Endothelial cell of umbilical vein (primary cell): Measurements from ENCODE around the gene HCK. TPM values are rescaled to one million over a fixed set of nuclear protein-coding genes. Genes with fewer than 3 reads are reported as not detected.

ENCODE experiments used
- BruUV-seq: library from RNA; stranded (reverse); fragments of 400-500 nt; replicated peaks from 2 replicates; lab custom pipeline; 2021; lab: Mats Ljungman, UMichigan
- CTCF ChIA-PET: fragments of 300-600, 350-600 bp; sonication (Branson Sonifier 250); formaldehyde crosslinking; loops from one replicate; lab custom pipeline; 2021; ENCODE audit warnings: antibody characterized with exemption, inconsistent platforms; lab: Charles Lee
- POLR2A ChIA-PET: fragments of 300-600, 350-600 bp; sonication (Branson Sonifier 250); formaldehyde crosslinking; loops from one replicate; lab custom pipeline; 2021; ENCODE audit warnings: antibody characterized with exemption, inconsistent platforms; lab: Charles Lee
- DNase-seq: peaks from one replicate; pipeline ENCODE4 v3.0.0-alpha.2; 2011; ENCODE audit warnings: low read depth, low spot score
- FAIRE-seq: peaks from 2 replicates; lab custom pipeline; 2011; peaks lifted over from hg19 to GRCh38; lab: Jason Lieb, UNC
- H2AFZ ChIP-seq: 2 replicates; pipeline ENCODE4 v1.6.0; 2012; ENCODE audit warnings: low read depth, low read length, control low read depth, inconsistent platforms
- H3K27ac ChIP-seq: 2 replicates; pipeline ENCODE4 v1.5.1; 2011; ENCODE audit warnings: low read depth, mild to moderate bottlenecking, control low read depth, low read length, moderate library complexity; ENCODE audit not compliant: insufficient read depth
- H3K27me3 ChIP-seq, 2 experiments: 2 replicates each; pipeline versions ENCODE4 v1.6.0 to v1.6.1; 2011; ENCODE audit warnings: low read length in 2 of 2, mixed read lengths in 1 of 2; ENCODE audit not compliant: control insufficient read depth in 2 of 2, insufficient read depth in 2 of 2
- H3K36me3 ChIP-seq, 2 experiments: 2 replicates in 1 of 2; 3 replicates in 1 of 2; pipeline ENCODE4 v1.5.1; 2011; ENCODE audit warnings: low read length in 2 of 2, mild to moderate bottlenecking in 1 of 2, moderate library complexity in 1 of 2; ENCODE audit not compliant: control insufficient read depth in 2 of 2, insufficient read depth in 2 of 2; ENCODE audit errors: extremely low read depth in 1 of 2
- H3K4me1 ChIP-seq: 3 replicates; pipeline ENCODE4 v1.5.1; 2011; ENCODE audit warnings: mild to moderate bottlenecking, low read length; ENCODE audit not compliant: control insufficient read depth, insufficient read depth; ENCODE audit errors: extremely low read depth
- H3K4me2 ChIP-seq: 2 replicates; pipeline ENCODE4 v1.6.1; 2011; ENCODE audit warnings: low read length, control low read depth, mixed read lengths; ENCODE audit not compliant: insufficient read depth
- H3K4me3 ChIP-seq, 3 experiments: fragments of 200-600 bp in 1 of 3; sonication (generic), shearing (Covaris generic) in 1 of 3; replicated peaks in 1 of 3; 2 replicates each; pipeline ENCODE4 v1.5.1; 2011 to 2016; ENCODE audit warnings: control low read depth in 3 of 3, low read length in 3 of 3, mild to moderate bottlenecking in 2 of 3, inconsistent platforms in 1 of 3, low read depth in 1 of 3, moderate library complexity in 1 of 3; ENCODE audit not compliant: insufficient read depth in 1 of 3
- H3K79me2 ChIP-seq: 2 replicates; pipeline ENCODE4 v1.6.0; 2012; ENCODE audit warnings: low read length, inconsistent platforms; ENCODE audit not compliant: control insufficient read depth, insufficient read depth
- H3K9ac ChIP-seq: replicated peaks from 2 replicates; pipeline ENCODE3; 2011; ENCODE audit warnings: low read length, control low read depth; ENCODE audit not compliant: insufficient read depth; ENCODE audit errors: extremely low read depth
- H3K9me1 ChIP-seq: replicated peaks from 3 replicates; pipeline ENCODE4 v1.6.0; 2011; ENCODE audit warnings: mild to moderate bottlenecking, low read length; ENCODE audit not compliant: control insufficient read depth, insufficient read depth; ENCODE audit errors: extremely low read depth
- H3K9me3 ChIP-seq: replicated peaks from 2 replicates; pipeline ENCODE4 v1.5.1; 2012; ENCODE audit warnings: low read length, inconsistent platforms; ENCODE audit not compliant: control insufficient read depth, insufficient read depth
- H4K20me1 ChIP-seq: replicated peaks from 2 replicates; pipeline ENCODE3; 2011; ENCODE audit warnings: mild to moderate bottlenecking, low read length; ENCODE audit not compliant: control insufficient read depth, insufficient read depth; ENCODE audit errors: extremely low read depth
- CTCF ChIP-seq, 2 donors: IDR thresholded peaks; 1 replicate in 1 of 2; 2 replicates in 1 of 2; pipeline ENCODE4 v1.5.1; 2011; ENCODE audit warnings: low read length in 2 of 2, mild to moderate bottlenecking in 2 of 2, moderate library complexity in 2 of 2, control low read depth in 1 of 2, inconsistent platforms in 1 of 2, low read depth in 1 of 2; ENCODE audit not compliant: insufficient read depth in 1 of 2; ENCODE audit errors: extremely low read depth in 1 of 2
- EZH2 ChIP-seq: IDR thresholded peaks from 2 replicates; pipeline ENCODE4 v1.6.1; 2012; ENCODE audit warnings: borderline replicate concordance, low read depth, mild to moderate bottlenecking, moderate library complexity, low read length, inconsistent platforms; ENCODE audit not compliant: severe bottlenecking
- FOS ChIP-seq: IDR thresholded peaks from 2 replicates; pipeline ENCODE4 v1.6.1; 2011; ENCODE audit warnings: mild to moderate bottlenecking, low read length, moderate library complexity, borderline replicate concordance; ENCODE audit not compliant: insufficient read depth
- GATA2 ChIP-seq: IDR thresholded peaks from 2 replicates; pipeline ENCODE4 v1.7.0; 2011; ENCODE audit warnings: low read depth, mild to moderate bottlenecking, moderate library complexity, mixed read lengths, low read length; ENCODE audit not compliant: insufficient read length, insufficient read depth
- JUN ChIP-seq: IDR thresholded peaks from 2 replicates; pipeline ENCODE4 v1.6.1; 2011; ENCODE audit warnings: borderline replicate concordance, low read depth; ENCODE audit not compliant: insufficient read length, insufficient read depth
- MAX ChIP-seq: IDR thresholded peaks from 2 replicates; pipeline ENCODE4 v1.6.1; 2011; ENCODE audit not compliant: insufficient read depth, insufficient read length
- MYC ChIP-seq: IDR thresholded peaks from one replicate; pipeline ENCODE4 v1.6.1; 2011; ENCODE audit warnings: mild to moderate bottlenecking, low read depth, low read length
- POLR2A ChIP-seq: IDR thresholded peaks from 2 replicates; pipeline ENCODE4 v1.6.1; 2012; ENCODE audit warnings: low read depth, mild to moderate bottlenecking, control low read depth, low read length
- POLR2AphosphoS5 ChIP-seq: IDR thresholded peaks from 2 replicates; pipeline ENCODE4 v1.6.1; 2012; ENCODE audit warnings: low read depth, mild to moderate bottlenecking, control low read depth, low read length, moderate library complexity; ENCODE audit not compliant: insufficient read depth
- dilution Hi-C: fragments of 300-500 bp; cut with MboI; formaldehyde crosslinking; loops from one replicate; pipeline ENCODE4 v1.15.0; 2019; ENCODE audit warnings: low sequenced_read_pairs; ENCODE audit not compliant: extremely low pct_ligation_motif_present
- intact Hi-C: fragments of 100-400 bp; cut with micrococcal nuclease; formaldehyde crosslinking; loops from one replicate; pipeline ENCODE4 v1.10.0; 2022
- polyA plus RNA-seq, 4 experiments: library from polyadenylated mRNA; depleted of rRNA in 3 of 4; stranded (reverse) in 3 of 4; unstranded in 1 of 4; fragments of >200 nt; gene quantifications; 2 replicates each; pipeline versions ENCODE4 v1.2.1 to v1.2.3, GENCODE V29; 2011 to 2012; ENCODE audit warnings: missing spikeins in 1 of 4
- total RNA-seq: library from RNA; stranded (reverse); gene quantifications from 2 replicates; pipeline ENCODE4 v1.2.3, GENCODE V29; 2021

HCK gene
- total and polyA plus RNA-seq, 2 donors (not counting 3 experiments of a cell fraction or from before 2014, with no cell fraction given), result not detected

- ChIA-PET CTCF (no interaction called here), POLR2A (no interaction called here)
- no peaks in the 10 kb centered on the region for H4K20me1 ChIP-seq
- no peaks in the 10 kb centered on the region for H3K9me1 ChIP-seq
- peaks cover 9% of the 10 kb centered on the region for H3K4me1 ChIP-seq
- no peak overlapping the region for H3K4me2 ChIP-seq
- no peak for DNase-seq
- intact Hi-C loops (no loop called here), dilution Hi-C loops (no loop called here)
- peaks cover 78% of the 10 kb centered on the region for H3K79me2 ChIP-seq
- no peak for FAIRE-seq
- no peak overlapping the region for H3K9ac ChIP-seq
- H3K27me3 ChIP-seq, result no peaks in the 10 kb centered on the region
- no peaks in the 10 kb centered on the region for H3K36me3 ChIP-seq
- no peak overlapping the region for H3K27ac ChIP-seq
- H3K9me3 ChIP-seq, result no peaks in the 10 kb centered on the region
- H2AFZ ChIP-seq, result no peak overlapping the region
- BruUV-seq, result no TSS peak
- H3K4me3 ChIP-seq, result no peak overlapping the region
- TF ChIP-seq POLR2AphosphoS5, result no peak
- TF ChIP-seq EZH2, result no peak
- TF ChIP-seq MAX, result no peak
- no peak for TF ChIP-seq MYC
- no peak for TF ChIP-seq JUN
- TF ChIP-seq CTCF (IDR thresholded peaks at IDR 0.05; ENCODE audit: extremely low read depth in 1 of 2, insufficient read depth in 1 of 2, low read depth in 1 of 2, low read length in 2 of 2), result no peak
- no peak for TF ChIP-seq GATA2
- TF ChIP-seq FOS, result no peak
- no peak for TF ChIP-seq POLR2A
Observed at GRCh38 chr20:32113591-32114260, 61.7 kb downstream of the HCK start.
